Measurements from ENCODE around the gene DPPA2.

- TF ChIP-seq CTCF (IDR thresholded peaks at IDR 0.05), result no peak
- no peak for TF ChIP-seq POLR2A (IDR thresholded peaks at IDR 0.05)
Measured at GRCh38 chr3:109257269-109257668, 59.0 kb downstream of the DPPA2 start.

Data from body of pancreas (tissue), 4 donors.